SIG-M5 treated with dmso at 0.1 percent for 504 hours (cell line): ENCODE measurements around the gene PNPLA1.

Experiments
- DNase-seq: peaks from one replicate; lab custom pipeline; 2025; ENCODE audit not compliant: unreplicated experiment; lab: John Stamatoyannopoulos, UW

The PNPLA1 gene

GRCh38 chr6:36283608-36284007 lies 13.7 kb downstream of the PNPLA1 start:
- peak; percentile 13 for DNase-seq

DNA sequence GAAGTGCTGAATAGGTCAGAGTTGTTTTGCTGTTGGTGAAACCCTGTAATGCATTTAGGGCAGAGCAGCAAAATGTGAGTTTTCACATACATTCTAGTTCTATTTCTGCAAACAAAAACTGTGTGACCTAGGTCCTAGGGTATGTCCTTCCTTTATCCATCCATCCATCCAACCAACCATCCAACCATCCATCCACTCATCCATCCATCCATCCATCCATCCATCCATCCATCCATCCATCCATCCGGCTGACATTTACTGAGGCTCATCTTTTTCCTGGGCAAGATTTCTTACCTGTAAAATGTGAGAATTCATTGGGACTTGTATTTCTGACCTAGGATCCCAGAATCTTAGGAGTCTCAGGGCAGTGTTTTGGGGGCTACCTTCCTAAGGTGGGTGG lies 14.5 kb downstream of the PNPLA1 start:
- no peak for DNase-seq

GRCh38 chr6:36285187-36285671 lies 15.4 kb downstream of the PNPLA1 start:
- DNase-seq: no peak

GRCh38 chr6:36285797-36286196 lies 15.9 kb downstream of the PNPLA1 start:
- DNase-seq: no peak

DNA sequence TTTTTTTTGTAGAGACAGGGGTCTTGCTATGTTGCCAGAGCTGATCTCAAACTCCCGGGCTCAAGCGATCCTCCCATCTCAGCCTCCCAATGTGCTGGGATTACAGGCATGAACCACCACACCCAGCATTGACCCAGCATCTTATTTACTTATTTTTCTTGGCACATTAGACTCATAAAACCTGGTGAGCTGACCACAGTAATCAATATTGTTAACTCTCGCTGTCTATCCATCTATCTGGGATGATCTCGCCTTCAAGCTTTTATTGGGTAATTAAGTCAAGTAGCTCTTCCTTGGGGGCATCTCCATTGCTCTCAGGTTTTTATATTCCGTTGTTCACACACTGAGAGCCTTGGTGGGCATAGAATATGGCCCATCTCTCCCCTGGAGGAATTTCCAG lies 17.0 kb downstream of the PNPLA1 start:
- DNase-seq: no peak

DNA sequence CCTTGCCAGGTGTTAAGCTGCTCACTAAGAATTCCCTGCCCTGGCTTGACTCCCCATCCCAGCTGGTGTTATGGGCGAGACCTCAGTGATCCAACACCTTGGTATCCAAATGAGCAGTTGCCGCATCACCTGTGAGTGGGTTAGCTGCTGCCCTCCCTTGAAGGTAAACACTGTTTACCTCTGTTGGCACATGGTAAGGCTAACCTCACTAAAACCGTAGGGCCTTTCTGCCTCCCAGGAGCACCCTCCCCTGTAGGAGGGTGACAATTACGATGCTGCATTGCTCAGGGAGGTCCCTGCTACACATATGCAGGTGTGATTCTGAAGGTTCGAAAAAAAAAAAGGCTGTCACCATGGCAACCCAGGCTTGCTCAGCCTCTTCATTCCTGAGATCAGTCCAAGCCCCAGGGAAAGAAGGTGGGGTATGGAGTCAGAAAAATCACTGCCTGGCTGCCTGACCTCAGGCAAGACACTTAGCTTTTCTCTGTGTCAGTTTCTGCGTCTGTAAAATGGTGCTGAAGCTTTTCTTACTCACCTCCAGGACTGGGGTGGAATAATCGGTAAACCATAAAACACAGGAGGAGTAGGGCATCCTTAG lies 19.5 kb downstream of the PNPLA1 start:
- no peak for DNase-seq

GRCh38 chr6:36290668-36291620 lies 21.1 kb downstream of the PNPLA1 start:
- peak; percentile 94 for DNase-seq

DNA sequence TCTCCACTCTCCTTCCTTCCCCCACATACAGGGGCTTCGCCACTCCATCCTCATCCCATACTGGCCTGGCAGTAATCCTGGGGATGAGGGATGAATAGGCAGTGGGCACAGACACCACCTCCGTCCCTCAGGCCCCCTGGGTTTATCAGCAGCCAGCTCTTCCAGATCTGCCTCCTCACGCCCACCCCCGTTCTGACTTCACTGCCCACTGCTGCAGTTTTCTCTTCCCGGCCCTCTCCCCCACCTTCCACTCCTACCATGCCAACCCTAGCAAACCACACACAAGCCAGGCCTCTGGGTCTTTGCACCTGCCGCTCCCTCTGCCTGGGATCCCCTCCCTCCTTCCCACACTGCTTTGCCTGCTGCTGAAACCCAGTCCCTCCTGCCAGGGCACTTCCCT lies 22.3 kb downstream of the PNPLA1 start:
- DNase-seq: no peak

GRCh38 chr6:36296240-36296639 lies 26.4 kb downstream of the PNPLA1 start:
- no peak for DNase-seq

DNA sequence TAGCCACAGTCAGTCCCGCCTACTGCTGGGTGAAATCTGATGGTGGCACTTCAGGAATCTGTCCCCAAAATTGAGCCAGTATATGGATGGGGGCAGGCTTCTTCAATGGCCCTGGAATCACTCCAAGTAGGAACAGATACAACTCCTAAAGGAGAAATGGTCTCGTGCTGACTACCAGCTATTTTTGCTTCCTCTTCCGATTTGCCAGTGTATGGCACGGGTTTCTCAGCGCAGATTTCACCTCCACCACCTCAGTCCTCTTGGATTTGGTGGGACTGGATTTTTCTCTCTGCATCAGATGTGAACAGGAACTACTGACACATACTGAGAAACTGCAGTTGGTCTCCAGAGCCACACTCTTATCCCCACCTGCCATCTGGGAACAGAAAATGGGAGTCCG lies 27.2 kb downstream of the PNPLA1 start:
- no peak for DNase-seq

- no peak for DNase-seq
Observed at GRCh38 chr6:36297511-36297910, 27.7 kb downstream of the PNPLA1 start.

DNA sequence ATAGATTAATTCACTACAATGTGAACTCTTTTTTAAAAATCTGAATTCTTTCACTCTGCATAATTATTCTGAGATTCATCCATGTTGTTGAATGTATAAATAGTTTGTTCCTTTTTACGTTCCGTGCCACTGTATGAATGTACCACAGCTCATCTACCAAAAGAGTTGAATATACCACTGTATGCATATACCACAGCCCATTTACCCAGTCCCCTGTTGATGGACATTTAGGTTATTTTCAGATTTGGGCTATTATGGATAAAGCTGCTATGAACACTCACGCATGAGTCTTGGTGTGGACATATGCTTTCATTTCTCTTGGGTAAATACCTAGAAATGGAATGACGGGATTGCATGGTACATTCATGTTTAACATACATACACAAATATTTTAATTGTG lies 28.2 kb downstream of the PNPLA1 start:
- no peak for DNase-seq

GRCh38 chr6:36301085-36301658 lies 31.3 kb downstream of the PNPLA1 start:
- DNase-seq: no peak

- no peak for DNase-seq
Observed at GRCh38 chr6:36301781-36302180, 31.9 kb downstream of the PNPLA1 start.

DNA sequence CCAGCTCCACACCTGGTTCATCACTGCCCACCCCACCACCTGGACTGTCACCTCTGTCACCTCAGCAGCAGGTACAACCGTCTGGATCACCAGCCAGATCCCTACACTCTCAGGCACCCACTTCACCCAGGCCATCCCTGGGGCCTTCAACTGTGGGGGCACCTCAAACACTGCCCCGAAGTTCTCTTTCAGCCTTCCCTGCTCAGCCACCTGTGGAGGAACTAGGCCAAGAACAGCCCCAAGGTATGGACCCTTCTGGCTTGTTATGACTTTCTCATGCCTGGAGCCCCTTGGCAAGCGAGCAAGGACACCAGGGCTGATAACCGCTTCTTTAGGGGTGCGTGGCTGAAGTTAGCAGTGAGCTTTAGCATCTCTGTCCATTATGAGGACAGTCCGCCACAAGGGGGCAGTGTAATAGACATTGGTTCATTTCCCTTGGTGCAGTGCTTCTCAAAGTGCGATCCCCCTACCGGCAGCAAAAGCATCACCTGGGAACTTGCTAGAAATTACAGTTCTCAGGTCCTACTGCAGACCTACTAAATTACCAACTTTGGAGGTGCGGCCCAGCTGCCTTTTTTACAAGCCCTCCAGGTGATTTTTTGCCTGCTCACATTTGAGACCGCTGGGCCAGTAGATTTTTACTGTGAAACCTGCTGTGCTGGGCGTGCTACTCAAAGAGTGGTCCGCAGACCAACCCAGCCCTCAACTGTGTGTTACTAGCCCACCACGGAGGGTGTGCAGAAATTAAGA lies 32.5 kb downstream of the PNPLA1 start:
- peak; percentile 88 for DNase-seq

DNA sequence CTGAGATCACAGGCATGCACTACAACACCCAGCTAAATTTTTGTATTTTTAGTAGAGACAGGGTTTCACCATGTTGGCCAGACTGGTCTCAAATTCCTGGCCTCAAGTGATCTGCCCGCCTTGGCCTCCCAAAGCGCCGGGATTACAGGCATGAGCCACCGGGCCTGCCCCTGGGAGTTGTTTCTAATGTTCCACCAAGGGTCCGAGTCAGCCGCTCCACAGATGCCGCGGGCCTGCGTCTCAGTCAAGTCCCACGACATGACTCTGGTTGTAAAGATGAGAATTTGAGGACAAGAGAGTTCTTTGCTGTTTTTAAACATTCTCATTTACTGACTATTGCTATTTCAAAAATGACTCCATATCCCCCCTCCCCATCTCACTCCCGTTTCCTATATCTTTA lies 36.0 kb downstream of the PNPLA1 start:
- DNase-seq: no peak

DNA sequence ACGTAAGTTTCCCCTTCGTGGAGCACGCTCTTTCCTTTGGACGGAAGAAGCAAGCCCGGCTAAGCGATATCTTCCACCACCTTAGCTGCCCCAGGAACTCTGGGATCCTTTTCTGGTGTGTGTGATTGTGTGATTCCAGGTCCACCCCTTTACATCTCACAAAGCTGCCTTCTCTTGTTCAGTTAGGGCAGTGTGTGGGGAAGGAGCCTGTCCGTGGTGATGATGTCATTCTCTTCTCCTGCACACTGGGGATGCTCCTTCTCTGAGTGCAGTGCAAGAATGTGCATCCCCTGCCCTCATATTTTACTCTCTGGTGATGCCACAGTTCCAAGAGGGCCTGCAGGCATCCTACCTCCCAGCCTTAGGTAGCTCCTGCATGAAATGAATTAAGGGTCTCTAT lies 36.5 kb downstream of the PNPLA1 start:
- DNase-seq: no peak

- no peak for DNase-seq
Observed at GRCh38 chr6:36308514-36308913, 38.7 kb downstream of the PNPLA1 start.

GRCh38 chr6:36309203-36309602 lies 39.3 kb downstream of the PNPLA1 start:
- no peak for DNase-seq

GRCh38 chr6:36309900-36310299 lies 40.0 kb downstream of the PNPLA1 start:
- no peak for DNase-seq
